Skeletal muscle satellite cell (primary cell): Measurements from ENCODE around the gene SGMS1.
"Not testable (repeated sequence)": the region's sequence is repeated elsewhere in the genome, so short reads cannot be mapped to it uniquely, and the experiment has no call there.

Experiments used
- H3K27me3 ChIP-seq: 2 replicates; pipeline ENCODE4 v1.7.0; 2013; ENCODE audit warnings: low read length; ENCODE audit not compliant: control insufficient read depth, insufficient read depth
- H3K36me3 ChIP-seq: 2 replicates; pipeline ENCODE4 v1.7.0; 2013; ENCODE audit warnings: mild to moderate bottlenecking, control low read depth, low read length; ENCODE audit not compliant: insufficient read depth
- H3K4me1 ChIP-seq: 2 replicates; pipeline ENCODE4 v1.7.0; 2013; ENCODE audit warnings: low read length; ENCODE audit not compliant: control insufficient read depth, insufficient read depth
- H3K4me2 ChIP-seq: 2 replicates; pipeline ENCODE4 v1.7.0; 2013; ENCODE audit warnings: mild to moderate bottlenecking, low read length
- H3K4me3 ChIP-seq: 2 replicates; pipeline ENCODE4 v1.7.0; 2013; ENCODE audit warnings: low read length
- H3K9ac ChIP-seq: 2 replicates; pipeline ENCODE4 v1.7.0; 2013; ENCODE audit warnings: mild to moderate bottlenecking, low read depth, low read length, moderate library complexity
- H3K9me3 ChIP-seq: replicated peaks from 2 replicates; pipeline ENCODE4 v1.7.0; 2013; ENCODE audit warnings: mild to moderate bottlenecking, control low read depth, low read length

Gene SGMS1

GRCh38 chr10:50281210-50281966, 342.4 kb downstream of the SGMS1 start:
- H3K4me1 ChIP-seq: no peaks in the 10 kb centered on the region
- peaks cover 61% of the 10 kb centered on the region for H3K27me3 ChIP-seq
- no peaks in the 10 kb centered on the region for H3K9me3 ChIP-seq
- no peak overlapping the region for H3K9ac ChIP-seq
- H3K4me2 ChIP-seq: no peak overlapping the region
- no peaks in the 10 kb centered on the region for H3K36me3 ChIP-seq
- H3K4me3 ChIP-seq: no peak overlapping the region

- H3K9me3 ChIP-seq: no peaks in the 10 kb centered on the region
- H3K4me2 ChIP-seq: no peak overlapping the region
- H3K4me3 ChIP-seq: no peak overlapping the region
- H3K9ac ChIP-seq: no peak overlapping the region
- no peaks in the 10 kb centered on the region for H3K36me3 ChIP-seq
- peaks cover 69% of the 10 kb centered on the region for H3K27me3 ChIP-seq
- H3K4me1 ChIP-seq: no peaks in the 10 kb centered on the region
These were observed 343.5 kb downstream of the SGMS1 start for GRCh38 chr10:50280049-50280841.

GRCh38 chr10:50279489-50279888, 344.3 kb downstream of the SGMS1 start:
- H3K9me3 ChIP-seq: no peaks in the 10 kb centered on the region
- H3K9ac ChIP-seq: no peak overlapping the region
- no peaks in the 10 kb centered on the region for H3K36me3 ChIP-seq
- H3K4me1 ChIP-seq: no peaks in the 10 kb centered on the region
- no peak overlapping the region for H3K4me3 ChIP-seq
- H3K4me2 ChIP-seq: no peak overlapping the region
- peaks cover 65% of the 10 kb centered on the region for H3K27me3 ChIP-seq

- no peaks in the 10 kb centered on the region for H3K4me1 ChIP-seq
- H3K4me2 ChIP-seq: no peak overlapping the region
- H3K9me3 ChIP-seq: no peaks in the 10 kb centered on the region
- H3K4me3 ChIP-seq: no peak overlapping the region
- peaks cover 51% of the 10 kb centered on the region for H3K27me3 ChIP-seq
- no peaks in the 10 kb centered on the region for H3K36me3 ChIP-seq
- no peak overlapping the region for H3K9ac ChIP-seq
These were observed 348.0 kb downstream of the SGMS1 start for GRCh38 chr10:50275650-50276235.

- Histone ChIP-seq H3K36me3 (no peaks in the 10 kb centered on the region), H3K27me3 (peaks cover 33% of the 10 kb centered on the region), H3K4me1 (no peaks in the 10 kb centered on the region), H3K9ac (no peak overlapping the region), H3K9me3 (no peaks in the 10 kb centered on the region), H3K4me3 (no peak overlapping the region), H3K4me2 (no peak overlapping the region)
These were observed 351.2 kb downstream of the SGMS1 start for GRCh38 chr10:50272531-50272930.

GRCh38 chr10:50271564-50272250, 352.0 kb downstream of the SGMS1 start:
- Histone ChIP-seq H3K36me3 (no peaks in the 10 kb centered on the region), H3K4me1 (no peaks in the 10 kb centered on the region), H3K27me3 (peaks cover 25% of the 10 kb centered on the region), H3K9ac (no peak overlapping the region), H3K4me2 (no peak overlapping the region), H3K9me3 (no peaks in the 10 kb centered on the region), H3K4me3 (no peak overlapping the region)

GRCh38 chr10:50267877-50268276, 355.9 kb downstream of the SGMS1 start:
- peaks cover 16% of the 10 kb centered on the region for H3K27me3 ChIP-seq
- H3K4me1 ChIP-seq, H3K4me3 ChIP-seq, H3K9me3 ChIP-seq, H3K4me2 ChIP-seq, H3K36me3 ChIP-seq, H3K9ac ChIP-seq: not testable (repeated sequence)

GRCh38 chr10:50262625-50263024, 361.1 kb downstream of the SGMS1 start:
- peaks cover 24% of the 10 kb centered on the region for H3K27me3 ChIP-seq
- not testable (repeated sequence) for H3K36me3 ChIP-seq, H3K4me2 ChIP-seq, H3K4me1 ChIP-seq, H3K9me3 ChIP-seq, H3K9ac ChIP-seq, H3K4me3 ChIP-seq

- no peaks in the 10 kb centered on the region for H3K4me1 ChIP-seq
- H3K9me3 ChIP-seq: no peaks in the 10 kb centered on the region
- peaks cover 33% of the 10 kb centered on the region for H3K27me3 ChIP-seq
- no peak overlapping the region for H3K4me2 ChIP-seq
- H3K36me3 ChIP-seq: no peaks in the 10 kb centered on the region
- no peak overlapping the region for H3K4me3 ChIP-seq
- no peak overlapping the region for H3K9ac ChIP-seq
These were observed 362.9 kb downstream of the SGMS1 start for GRCh38 chr10:50260791-50261281.
